ENCODE measurements around the gene ATP2C2.

GRCh38 chr16:84460406-84461028, 92.2 kb downstream of the ATP2C2 start:
- TF ChIP-seq POLR2A (IDR thresholded peaks at IDR 0.05; ENCODE audit: low read length) = no peak
- TF ChIP-seq GATA1 (IDR thresholded peaks at IDR 0.05; ENCODE audit: low read depth, low read length) = no peak
